ENCODE data around the gene PRPF18. TPM values are rescaled to one million over a fixed set of nuclear protein-coding genes. Genes with fewer than 3 reads are reported as not detected.

The PRPF18 gene
- total and polyA plus RNA-seq, 2 donors from 2014 or later: 23.0 to 24.4 TPM

DNA sequence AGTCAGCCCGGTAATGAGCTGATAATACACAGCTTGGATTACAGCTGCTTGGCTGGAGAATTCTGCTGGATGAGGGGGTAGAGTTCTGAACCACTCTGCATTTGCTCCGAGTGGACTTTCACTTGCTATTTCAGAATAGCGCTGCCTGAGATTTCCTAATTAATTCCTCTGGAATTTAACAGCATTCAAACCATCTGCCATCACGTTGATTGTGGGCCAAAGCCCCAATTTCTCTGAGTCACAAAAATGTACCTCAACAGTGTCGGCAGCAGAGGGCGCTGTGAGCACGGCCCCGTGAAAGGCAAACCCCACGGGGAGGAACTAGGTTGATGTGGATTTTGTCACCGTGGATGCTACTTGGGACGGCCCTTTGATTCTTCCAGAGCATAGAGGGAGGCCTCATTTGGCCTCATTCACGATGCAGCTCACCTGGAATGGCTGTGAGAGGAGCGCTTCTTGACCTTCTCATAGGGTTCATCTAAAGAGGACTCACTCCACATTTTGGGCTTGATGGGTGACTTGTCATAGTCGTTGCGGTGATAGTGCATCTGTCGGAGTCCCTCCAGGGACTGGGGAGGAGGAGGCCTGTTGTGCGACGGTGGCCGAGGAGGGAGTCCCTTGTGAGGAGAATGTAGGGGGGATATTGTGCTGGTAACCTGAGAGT lies 73.3 kb downstream of the PRPF18 start:
- intact Hi-C loops (cut with DNase I): loop anchor here (5.0 kb wide), 1 partner anchor 117 kb away; no protein-coding TSS in a partner anchor
- Histone ChIP-seq H3K9ac (ENCODE audit: low read length in 3 of 3) (no peak overlapping the region), H3K4me1 (ENCODE audit: control insufficient read depth in 2 of 3, insufficient read depth in 2 of 3, low read depth in 1 of 3, low read length in 3 of 3) (peaks cover 0 to 5% (median 0%) of the 10 kb centered on the region in 3 donors), H3K4me3 (ENCODE audit: low read length in 3 of 3) (no peak overlapping the region), H3K27ac (ENCODE audit: low read depth in 2 of 2, low read length in 2 of 2) (no peak overlapping the region), H3K9me3 (ENCODE audit: control insufficient read depth in 2 of 3, insufficient read depth in 1 of 3, low read length in 3 of 3) (no peaks in the 10 kb centered on the region), H3K36me3 (ENCODE audit: control insufficient read depth in 2 of 3, insufficient read depth in 3 of 3, low read length in 3 of 3) (peaks cover 0 to 38% (median 9%) of the 10 kb centered on the region in 3 donors), H3K27me3 (ENCODE audit: control insufficient read depth, insufficient read depth, low read length) (no peaks in the 10 kb centered on the region)
- peak in 4 of 5 donors; percentile 62 to 75 (median 65) for DNase-seq
- TF ChIP-seq, protein P1, sequence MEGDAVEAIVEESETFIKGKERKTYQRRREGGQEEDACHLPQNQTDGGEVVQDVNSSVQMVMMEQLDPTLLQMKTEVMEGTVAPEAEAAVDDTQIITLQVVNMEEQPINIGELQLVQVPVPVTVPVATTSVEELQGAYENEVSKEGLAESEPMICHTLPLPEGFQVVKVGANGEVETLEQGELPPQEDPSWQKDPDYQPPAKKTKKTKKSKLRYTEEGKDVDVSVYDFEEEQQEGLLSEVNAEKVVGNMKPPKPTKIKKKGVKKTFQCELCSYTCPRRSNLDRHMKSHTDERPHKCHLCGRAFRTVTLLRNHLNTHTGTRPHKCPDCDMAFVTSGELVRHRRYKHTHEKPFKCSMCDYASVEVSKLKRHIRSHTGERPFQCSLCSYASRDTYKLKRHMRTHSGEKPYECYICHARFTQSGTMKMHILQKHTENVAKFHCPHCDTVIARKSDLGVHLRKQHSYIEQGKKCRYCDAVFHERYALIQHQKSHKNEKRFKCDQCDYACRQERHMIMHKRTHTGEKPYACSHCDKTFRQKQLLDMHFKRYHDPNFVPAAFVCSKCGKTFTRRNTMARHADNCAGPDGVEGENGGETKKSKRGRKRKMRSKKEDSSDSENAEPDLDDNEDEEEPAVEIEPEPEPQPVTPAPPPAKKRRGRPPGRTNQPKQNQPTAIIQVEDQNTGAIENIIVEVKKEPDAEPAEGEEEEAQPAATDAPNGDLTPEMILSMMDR (IDR thresholded peaks at IDR 0.05; ENCODE audit: borderline replicate concordance, extremely low read depth, insufficient read depth): peak; percentile 89
- peak; percentile 52 for FAIRE-seq

DNA sequence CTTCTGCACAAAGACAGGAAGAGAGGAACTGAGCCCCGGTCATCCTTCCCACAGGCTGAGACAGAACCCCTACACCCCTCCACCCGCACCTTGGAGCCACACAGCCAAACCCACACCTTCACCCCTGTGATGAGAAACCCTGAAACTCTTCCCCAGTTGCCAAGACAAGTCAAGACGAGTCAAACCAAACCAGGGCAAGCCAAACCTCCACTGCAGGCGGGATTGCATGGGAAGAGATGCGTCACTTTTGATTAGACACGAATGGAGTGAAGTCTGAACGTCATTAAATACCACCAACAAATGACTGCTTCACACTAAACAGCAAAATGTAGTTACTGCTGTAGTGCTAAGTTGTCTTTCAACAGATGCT lies 73.8 kb downstream of the PRPF18 start:
- Histone ChIP-seq H3K4me1 (ENCODE audit: control insufficient read depth in 2 of 3, insufficient read depth in 2 of 3, low read depth in 1 of 3, low read length in 3 of 3) (peaks cover 0 to 5% (median 0%) of the 10 kb centered on the region in 3 donors), H3K27ac (ENCODE audit: low read depth in 2 of 2, low read length in 2 of 2) (no peak overlapping the region), H3K4me3 (ENCODE audit: low read length in 3 of 3) (no peak overlapping the region), H3K27me3 (ENCODE audit: control insufficient read depth, insufficient read depth, low read length) (no peaks in the 10 kb centered on the region), H3K36me3 (ENCODE audit: control insufficient read depth in 2 of 3, insufficient read depth in 3 of 3, low read length in 3 of 3) (peaks cover 0 to 38% (median 12%) of the 10 kb centered on the region in 3 donors), H3K9ac (ENCODE audit: low read length in 3 of 3) (no peak overlapping the region), H3K9me3 (ENCODE audit: control insufficient read depth in 2 of 3, insufficient read depth in 1 of 3, low read length in 3 of 3) (no peaks in the 10 kb centered on the region)
- intact Hi-C loops (cut with DNase I): loop anchor here (5.0 kb wide), 1 partner anchor 117 kb away; no protein-coding TSS in a partner anchor
- FAIRE-seq (no peak), DNase-seq (peak in 1 of 5 donors; percentile 36)
- TF ChIP-seq, protein P1 (IDR thresholded peaks at IDR 0.05; ENCODE audit: borderline replicate concordance, extremely low read depth, insufficient read depth): no peak

DNA sequence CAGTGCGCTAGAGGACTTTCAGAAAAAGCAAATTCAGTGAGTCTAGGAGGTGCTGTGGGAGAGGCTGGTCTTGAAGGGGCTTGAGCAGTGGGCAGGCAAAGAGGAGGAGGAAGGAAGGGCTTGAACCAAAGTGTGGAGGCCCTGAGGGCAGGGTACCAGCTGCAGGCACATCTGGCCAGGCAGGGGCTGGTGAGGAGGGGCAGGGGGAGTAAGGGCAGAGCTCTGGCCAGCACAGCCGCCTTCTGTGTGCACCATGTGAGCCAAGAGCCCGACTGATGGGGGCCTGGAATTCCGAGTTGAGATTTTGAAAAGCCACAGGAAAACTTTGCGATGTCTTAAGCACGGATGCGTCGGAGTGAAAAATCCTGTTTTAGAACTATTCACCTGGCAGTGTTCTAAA lies 74.5 kb downstream of the PRPF18 start:
- H3K9ac ChIP-seq (ENCODE audit: low read length in 3 of 3): no peak overlapping the region
- FAIRE-seq (no peak), DNase-seq (no peak)
- no peaks in the 10 kb centered on the region for H3K27me3 ChIP-seq (ENCODE audit: control insufficient read depth, insufficient read depth, low read length)
- H3K27ac ChIP-seq (ENCODE audit: low read depth in 2 of 2, low read length in 2 of 2): no peak overlapping the region
- TF ChIP-seq, protein P1 (IDR thresholded peaks at IDR 0.05; ENCODE audit: borderline replicate concordance, extremely low read depth, insufficient read depth): no peak
- intact Hi-C loops (cut with DNase I): loop anchor here (5.0 kb wide), 1 partner anchor 116 kb away; no protein-coding TSS in a partner anchor
- no peaks in the 10 kb centered on the region for H3K9me3 ChIP-seq (ENCODE audit: control insufficient read depth in 2 of 3, insufficient read depth in 1 of 3, low read length in 3 of 3)
- H3K4me1 ChIP-seq (ENCODE audit: control insufficient read depth in 2 of 3, insufficient read depth in 2 of 3, low read depth in 1 of 3, low read length in 3 of 3): peaks cover 0 to 5% (median 0%) of the 10 kb centered on the region in 3 donors
- H3K36me3 ChIP-seq (ENCODE audit: control insufficient read depth in 2 of 3, insufficient read depth in 3 of 3, low read length in 3 of 3): peaks cover 0 to 38% (median 14%) of the 10 kb centered on the region in 3 donors
- H3K4me3 ChIP-seq (ENCODE audit: low read length in 3 of 3): no peak overlapping the region
